ENCODE data around the gene ITSN1.

The ITSN1 gene

DNA sequence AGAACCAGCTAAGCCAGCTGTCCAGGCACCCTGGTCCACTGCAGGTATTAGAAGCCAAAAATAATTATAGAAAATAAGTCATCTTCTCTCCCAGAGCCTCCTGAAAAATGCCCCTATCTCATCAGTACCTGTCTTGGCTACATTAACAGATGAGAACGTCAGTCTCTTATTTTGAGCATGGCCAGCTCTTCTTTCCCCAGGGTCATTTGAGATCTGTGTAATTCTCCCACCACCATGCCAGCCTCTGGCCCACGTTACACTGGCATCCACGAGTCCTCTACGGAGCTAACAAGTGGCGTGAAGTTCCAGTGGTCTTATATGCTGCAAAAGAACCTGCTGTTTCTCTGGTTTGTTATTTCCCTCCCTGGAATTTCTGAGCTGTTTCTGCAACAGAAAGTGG is 155.3 kb downstream of the ITSN1 start:
- no peak for TF ChIP-seq BACH2 (CRISPR knock-in tag; IDR thresholded peaks at IDR 0.05; ENCODE audit: borderline replicate concordance)
- TF ChIP-seq, protein P1, sequence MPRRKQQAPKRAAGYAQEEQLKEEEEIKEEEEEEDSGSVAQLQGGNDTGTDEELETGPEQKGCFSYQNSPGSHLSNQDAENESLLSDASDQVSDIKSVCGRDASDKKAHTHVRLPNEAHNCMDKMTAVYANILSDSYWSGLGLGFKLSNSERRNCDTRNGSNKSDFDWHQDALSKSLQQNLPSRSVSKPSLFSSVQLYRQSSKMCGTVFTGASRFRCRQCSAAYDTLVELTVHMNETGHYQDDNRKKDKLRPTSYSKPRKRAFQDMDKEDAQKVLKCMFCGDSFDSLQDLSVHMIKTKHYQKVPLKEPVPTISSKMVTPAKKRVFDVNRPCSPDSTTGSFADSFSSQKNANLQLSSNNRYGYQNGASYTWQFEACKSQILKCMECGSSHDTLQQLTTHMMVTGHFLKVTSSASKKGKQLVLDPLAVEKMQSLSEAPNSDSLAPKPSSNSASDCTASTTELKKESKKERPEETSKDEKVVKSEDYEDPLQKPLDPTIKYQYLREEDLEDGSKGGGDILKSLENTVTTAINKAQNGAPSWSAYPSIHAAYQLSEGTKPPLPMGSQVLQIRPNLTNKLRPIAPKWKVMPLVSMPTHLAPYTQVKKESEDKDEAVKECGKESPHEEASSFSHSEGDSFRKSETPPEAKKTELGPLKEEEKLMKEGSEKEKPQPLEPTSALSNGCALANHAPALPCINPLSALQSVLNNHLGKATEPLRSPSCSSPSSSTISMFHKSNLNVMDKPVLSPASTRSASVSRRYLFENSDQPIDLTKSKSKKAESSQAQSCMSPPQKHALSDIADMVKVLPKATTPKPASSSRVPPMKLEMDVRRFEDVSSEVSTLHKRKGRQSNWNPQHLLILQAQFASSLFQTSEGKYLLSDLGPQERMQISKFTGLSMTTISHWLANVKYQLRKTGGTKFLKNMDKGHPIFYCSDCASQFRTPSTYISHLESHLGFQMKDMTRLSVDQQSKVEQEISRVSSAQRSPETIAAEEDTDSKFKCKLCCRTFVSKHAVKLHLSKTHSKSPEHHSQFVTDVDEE (CRISPR knock-in tag; IDR thresholded peaks at IDR 0.05): no peak
- no peak for TF ChIP-seq OSR1 (CRISPR knock-in tag; IDR thresholded peaks at IDR 0.05)
- TF ChIP-seq, protein P2, sequence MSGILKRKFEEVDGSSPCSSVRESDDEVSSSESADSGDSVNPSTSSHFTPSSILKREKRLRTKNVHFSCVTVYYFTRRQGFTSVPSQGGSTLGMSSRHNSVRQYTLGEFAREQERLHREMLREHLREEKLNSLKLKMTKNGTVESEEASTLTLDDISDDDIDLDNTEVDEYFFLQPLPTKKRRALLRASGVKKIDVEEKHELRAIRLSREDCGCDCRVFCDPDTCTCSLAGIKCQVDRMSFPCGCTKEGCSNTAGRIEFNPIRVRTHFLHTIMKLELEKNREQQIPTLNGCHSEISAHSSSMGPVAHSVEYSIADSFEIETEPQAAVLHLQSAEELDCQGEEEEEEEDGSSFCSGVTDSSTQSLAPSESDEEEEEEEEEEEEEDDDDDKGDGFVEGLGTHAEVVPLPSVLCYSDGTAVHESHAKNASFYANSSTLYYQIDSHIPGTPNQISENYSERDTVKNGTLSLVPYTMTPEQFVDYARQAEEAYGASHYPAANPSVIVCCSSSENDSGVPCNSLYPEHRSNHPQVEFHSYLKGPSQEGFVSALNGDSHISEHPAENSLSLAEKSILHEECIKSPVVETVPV (CRISPR knock-in tag; IDR thresholded peaks at IDR 0.05): no peak
- TF ChIP-seq, protein P3, sequence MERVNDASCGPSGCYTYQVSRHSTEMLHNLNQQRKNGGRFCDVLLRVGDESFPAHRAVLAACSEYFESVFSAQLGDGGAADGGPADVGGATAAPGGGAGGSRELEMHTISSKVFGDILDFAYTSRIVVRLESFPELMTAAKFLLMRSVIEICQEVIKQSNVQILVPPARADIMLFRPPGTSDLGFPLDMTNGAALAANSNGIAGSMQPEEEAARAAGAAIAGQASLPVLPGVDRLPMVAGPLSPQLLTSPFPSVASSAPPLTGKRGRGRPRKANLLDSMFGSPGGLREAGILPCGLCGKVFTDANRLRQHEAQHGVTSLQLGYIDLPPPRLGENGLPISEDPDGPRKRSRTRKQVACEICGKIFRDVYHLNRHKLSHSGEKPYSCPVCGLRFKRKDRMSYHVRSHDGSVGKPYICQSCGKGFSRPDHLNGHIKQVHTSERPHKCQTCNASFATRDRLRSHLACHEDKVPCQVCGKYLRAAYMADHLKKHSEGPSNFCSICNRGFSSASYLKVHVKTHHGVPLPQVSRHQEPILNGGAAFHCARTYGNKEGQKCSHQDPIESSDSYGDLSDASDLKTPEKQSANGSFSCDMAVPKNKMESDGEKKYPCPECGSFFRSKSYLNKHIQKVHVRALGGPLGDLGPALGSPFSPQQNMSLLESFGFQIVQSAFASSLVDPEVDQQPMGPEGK (CRISPR knock-in tag; IDR thresholded peaks at IDR 0.05; ENCODE audit: borderline replicate concordance): no peak
- no peak for ATAC-seq

DNA sequence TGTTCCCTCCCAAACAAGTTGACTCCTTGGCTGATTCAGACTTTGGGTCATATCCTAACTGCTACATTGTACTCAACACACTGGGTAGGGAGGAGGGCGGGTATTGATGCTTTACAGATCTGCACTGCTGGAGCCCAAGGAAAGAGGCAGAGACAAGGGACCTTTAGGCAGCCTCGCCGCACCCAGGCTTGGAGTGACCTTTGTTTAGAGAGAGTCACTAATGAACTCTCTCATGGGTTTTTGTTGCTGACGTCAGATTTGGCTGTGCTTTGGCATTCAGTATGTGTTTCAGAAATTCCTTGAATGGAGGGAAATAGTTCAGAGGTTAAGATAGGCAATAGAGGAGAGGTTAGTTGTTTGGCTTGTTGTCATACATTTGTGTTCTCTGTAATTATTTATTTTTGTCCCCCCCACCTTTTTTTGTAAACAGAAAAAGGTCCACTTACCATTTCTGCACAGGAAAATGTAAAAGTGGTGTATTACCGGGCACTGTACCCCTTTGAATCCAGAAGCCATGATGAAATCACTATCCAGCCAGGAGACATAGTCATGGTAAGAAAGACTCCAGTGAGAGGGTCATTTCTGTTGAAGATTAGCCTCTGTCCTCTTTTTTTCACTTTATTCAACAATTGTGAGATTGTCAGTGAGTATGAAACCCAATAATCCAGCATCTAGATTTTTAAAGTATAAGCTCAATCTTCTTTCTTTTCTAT is 157.2 kb downstream of the ITSN1 start:
- TF ChIP-seq CSDC2 (CRISPR knock-in tag; IDR thresholded peaks at IDR 0.05): no peak
- no peak for TF ChIP-seq SNAI2 (CRISPR knock-in tag; IDR thresholded peaks at IDR 0.05)
- TF ChIP-seq ZFP30 (CRISPR knock-in tag; IDR thresholded peaks at IDR 0.05): no peak
- TF ChIP-seq, protein P4, sequence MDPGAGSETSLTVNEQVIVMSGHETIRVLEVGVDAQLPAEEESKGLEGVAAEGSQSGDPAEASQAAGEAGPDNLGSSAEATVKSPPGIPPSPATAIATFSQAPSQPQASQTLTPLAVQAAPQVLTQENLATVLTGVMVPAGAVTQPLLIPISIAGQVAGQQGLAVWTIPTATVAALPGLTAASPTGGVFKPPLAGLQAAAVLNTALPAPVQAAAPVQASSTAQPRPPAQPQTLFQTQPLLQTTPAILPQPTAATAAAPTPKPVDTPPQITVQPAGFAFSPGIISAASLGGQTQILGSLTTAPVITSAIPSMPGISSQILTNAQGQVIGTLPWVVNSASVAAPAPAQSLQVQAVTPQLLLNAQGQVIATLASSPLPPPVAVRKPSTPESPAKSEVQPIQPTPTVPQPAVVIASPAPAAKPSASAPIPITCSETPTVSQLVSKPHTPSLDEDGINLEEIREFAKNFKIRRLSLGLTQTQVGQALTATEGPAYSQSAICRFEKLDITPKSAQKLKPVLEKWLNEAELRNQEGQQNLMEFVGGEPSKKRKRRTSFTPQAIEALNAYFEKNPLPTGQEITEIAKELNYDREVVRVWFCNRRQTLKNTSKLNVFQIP (CRISPR knock-in tag; IDR thresholded peaks at IDR 0.05; ENCODE audit: borderline replicate concordance, low read depth): no peak
- TF ChIP-seq TOX (CRISPR knock-in tag; IDR thresholded peaks at IDR 0.05; ENCODE audit: borderline replicate concordance): no peak
- TF ChIP-seq, protein P5, sequence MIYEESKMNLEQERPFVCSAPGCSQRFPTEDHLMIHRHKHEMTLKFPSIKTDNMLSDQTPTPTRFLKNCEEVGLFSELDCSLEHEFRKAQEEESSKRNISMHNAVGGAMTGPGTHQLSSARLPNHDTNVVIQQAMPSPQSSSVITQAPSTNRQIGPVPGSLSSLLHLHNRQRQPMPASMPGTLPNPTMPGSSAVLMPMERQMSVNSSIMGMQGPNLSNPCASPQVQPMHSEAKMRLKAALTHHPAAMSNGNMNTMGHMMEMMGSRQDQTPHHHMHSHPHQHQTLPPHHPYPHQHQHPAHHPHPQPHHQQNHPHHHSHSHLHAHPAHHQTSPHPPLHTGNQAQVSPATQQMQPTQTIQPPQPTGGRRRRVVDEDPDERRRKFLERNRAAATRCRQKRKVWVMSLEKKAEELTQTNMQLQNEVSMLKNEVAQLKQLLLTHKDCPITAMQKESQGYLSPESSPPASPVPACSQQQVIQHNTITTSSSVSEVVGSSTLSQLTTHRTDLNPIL (CRISPR knock-in tag; IDR thresholded peaks at IDR 0.05; ENCODE audit: low read depth): no peak
- no peak for TF ChIP-seq ARNTL (CRISPR knock-in tag; IDR thresholded peaks at IDR 0.05; ENCODE audit: borderline replicate concordance, low read depth)
- TF ChIP-seq TCF4 (CRISPR knock-in tag; IDR thresholded peaks at IDR 0.05; ENCODE audit: borderline replicate concordance): no peak
- TF ChIP-seq RARB (CRISPR knock-in tag; IDR thresholded peaks at IDR 0.05): no peak
- TF ChIP-seq, protein P3 (CRISPR knock-in tag; IDR thresholded peaks at IDR 0.05; ENCODE audit: borderline replicate concordance): no peak
- no peak for TF ChIP-seq ZC3H10 (CRISPR knock-in tag; IDR thresholded peaks at IDR 0.05)
- no peak for TF ChIP-seq ZNF70 (CRISPR knock-in tag; IDR thresholded peaks at IDR 0.05)
- TF ChIP-seq BACH2 (CRISPR knock-in tag; IDR thresholded peaks at IDR 0.05; ENCODE audit: borderline replicate concordance): no peak
- no peak for TF ChIP-seq GLIS3 (CRISPR knock-in tag; IDR thresholded peaks at IDR 0.05)
- TF ChIP-seq ZNF565 (CRISPR knock-in tag; conservative IDR thresholded peaks at IDR 0.05; ENCODE audit: low read depth): no peak
- TF ChIP-seq ZFP3 (CRISPR knock-in tag; IDR thresholded peaks at IDR 0.05): no peak
- ATAC-seq: no peak
